Activated CD4-positive, alpha-beta T cell treated with anti-CD3 and anti-CD28 coated beads for 4 hours (primary cell): ENCODE results near the gene PRELID3B.
A peak's percentile ranks its signal among the peaks of the same experiment; 100 is the strongest.
"Not testable (repeated sequence)": the region's sequence is repeated elsewhere in the genome, so short reads cannot be mapped to it uniquely, and the experiment has no call there.

ENCODE experiments used
- DNase-seq, 2 donors: peaks; one replicate each; pipeline ENCODE4 v3.0.0-alpha.2; 2020

Gene PRELID3B

GRCh38 chr20:59047938-59048680 is 5.5 kb upstream of the PRELID3B start:
- DNase-seq: no peak

DNA sequence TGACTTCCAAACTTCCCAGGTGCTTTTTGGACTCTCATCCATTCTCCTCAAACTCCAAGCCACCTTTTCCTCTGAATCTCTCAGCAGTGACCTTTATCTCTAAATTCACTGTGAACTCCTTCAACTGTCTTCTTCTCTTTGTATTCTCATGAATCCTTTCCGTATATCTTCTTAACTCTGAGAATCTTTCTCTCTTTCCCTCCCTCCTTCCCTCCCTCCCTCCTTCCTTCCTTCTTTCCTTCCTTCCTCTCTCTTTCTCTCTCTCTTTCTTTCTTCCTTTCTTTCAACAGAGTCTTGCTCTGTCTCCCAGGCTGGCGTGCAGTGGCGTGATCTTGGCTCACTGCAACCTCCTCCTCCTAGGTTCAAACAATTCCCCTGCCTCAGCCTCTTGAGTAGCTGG is 4.3 kb upstream of the PRELID3B start:
- no peak for DNase-seq

DNA sequence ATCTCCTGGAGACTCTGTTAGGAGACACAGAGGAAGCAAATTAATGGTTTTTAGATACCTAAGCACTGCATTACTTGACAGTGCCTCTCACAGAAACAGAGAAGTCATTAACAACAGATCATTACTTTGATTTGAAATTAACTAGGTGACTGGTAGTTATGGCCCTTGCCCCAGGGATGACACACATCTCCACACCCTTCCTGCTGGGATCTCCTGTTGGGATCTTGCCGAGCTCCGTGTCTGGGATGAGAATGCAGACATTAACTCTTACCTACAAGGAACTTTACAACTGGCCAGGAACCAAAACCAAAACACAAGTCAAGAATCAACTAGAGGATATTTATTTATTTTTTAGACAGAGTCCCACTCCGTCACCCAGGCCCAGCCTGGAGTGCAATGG is 2.2 kb upstream of the PRELID3B start:
- DNase-seq: no peak

GRCh38 chr20:59044295-59044694 is 1.7 kb upstream of the PRELID3B start:
- no peak for DNase-seq

- no peak for DNase-seq
Measured at GRCh38 chr20:59043698-59044097, 1.1 kb upstream of the PRELID3B start.

DNA sequence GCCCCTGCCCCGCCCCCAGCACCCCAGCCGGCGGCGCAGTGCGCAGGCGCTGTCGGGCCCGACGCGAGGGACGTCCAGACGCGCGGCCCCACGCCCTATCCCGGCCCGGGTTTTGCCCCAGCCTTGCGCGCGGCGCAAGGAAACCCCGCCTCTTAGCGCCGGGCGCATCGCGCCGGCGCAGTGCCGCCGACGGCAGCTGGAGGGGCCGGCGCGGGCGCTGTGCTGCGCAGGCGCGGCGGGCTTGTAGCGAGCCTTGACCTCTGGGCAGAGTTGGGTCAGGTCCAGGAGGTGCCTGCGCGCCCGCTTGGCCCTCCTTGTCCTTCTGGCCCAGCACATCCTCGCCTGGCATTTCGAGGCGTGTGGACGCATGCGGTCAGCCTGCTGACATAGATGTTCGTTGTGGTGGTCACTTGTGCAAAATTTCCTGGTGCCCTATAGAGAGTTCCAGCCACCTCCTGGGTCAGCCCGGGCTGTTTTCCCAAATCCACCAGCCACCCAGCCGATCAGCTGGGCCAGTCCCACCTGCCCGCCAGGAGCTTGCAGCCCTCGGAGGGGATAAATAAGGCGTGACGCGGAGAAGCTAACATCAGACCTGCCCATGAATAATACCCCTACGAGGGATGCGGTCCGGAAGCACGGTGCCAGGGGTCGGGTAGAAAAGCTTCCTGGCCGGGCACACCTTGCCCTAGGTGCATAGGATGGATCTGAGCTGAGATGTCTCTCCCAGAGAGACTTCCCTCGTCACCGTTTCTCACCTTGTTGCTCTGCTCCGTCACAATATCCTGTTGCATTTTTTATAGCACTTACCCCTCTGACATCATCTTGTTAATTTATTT is 428 bp upstream of the PRELID3B start:
- peak; percentile 92 to 95 for DNase-seq

GRCh38 chr20:59041487-59041886 is 1.1 kb downstream of the PRELID3B start:
- DNase-seq: not testable (repeated sequence)

DNA sequence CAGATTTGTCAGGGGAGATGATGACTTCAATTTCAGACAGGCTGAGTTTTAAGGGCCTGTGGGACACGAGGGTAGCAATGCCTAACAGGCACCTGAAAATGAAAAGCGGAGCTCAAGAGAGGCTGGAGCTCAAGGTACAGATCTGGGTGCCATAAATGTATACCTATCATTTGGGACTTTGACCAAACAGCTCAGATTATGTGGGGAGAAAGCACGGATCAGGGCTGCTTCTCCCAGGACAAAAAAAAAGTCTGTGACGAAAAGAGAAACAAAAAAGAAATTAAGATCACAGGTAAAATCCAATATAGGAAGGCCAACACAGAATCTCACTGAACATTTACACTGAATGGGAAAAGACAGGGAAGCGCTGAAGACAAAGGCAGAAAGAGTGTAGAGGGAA is 1.9 kb downstream of the PRELID3B start:
- DNase-seq: no peak

DNA sequence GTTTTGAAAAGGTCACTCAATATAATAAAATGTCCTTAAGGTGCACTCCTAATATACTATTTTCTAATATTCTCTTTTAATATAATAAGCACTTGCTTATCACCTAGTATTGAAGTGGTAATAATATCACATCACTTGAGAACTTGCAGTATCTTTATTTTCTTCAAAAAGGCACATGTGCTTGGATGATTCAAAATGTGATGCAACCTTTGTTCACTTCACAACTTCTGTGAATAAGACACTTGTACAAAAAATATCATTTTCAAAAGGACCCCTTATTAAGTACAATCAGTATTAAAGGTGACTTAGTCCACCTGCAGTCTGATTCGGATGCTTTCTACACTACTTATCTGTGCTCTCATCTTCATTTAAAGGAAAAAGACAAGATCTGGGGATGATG is 3.4 kb downstream of the PRELID3B start:
- no peak for DNase-seq

DNA sequence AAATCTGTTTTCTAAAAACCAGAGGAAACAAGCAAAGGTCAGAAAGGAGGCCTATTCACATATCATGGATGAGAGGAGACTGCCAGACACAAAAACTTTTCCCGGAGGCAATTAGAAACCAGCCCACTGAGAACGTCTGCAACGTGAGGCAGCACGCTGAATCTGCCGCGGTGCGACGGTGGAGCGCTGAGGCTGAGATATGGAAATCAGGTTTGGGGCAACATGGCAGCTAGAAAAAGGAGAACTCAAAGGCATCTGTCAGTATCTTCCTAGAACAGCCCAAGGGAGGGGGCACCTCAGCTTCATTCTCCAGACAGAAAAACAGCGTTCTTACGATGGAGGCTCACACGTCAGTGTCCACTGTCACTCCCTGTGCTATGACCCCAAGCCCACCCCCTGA is 5.2 kb downstream of the PRELID3B start:
- DNase-seq: no peak

GRCh38 chr20:59035381-59035780 is 7.2 kb downstream of the PRELID3B start:
- DNase-seq: no peak

GRCh38 chr20:59033616-59034165 is 8.9 kb downstream of the PRELID3B start:
- no peak for DNase-seq

DNA sequence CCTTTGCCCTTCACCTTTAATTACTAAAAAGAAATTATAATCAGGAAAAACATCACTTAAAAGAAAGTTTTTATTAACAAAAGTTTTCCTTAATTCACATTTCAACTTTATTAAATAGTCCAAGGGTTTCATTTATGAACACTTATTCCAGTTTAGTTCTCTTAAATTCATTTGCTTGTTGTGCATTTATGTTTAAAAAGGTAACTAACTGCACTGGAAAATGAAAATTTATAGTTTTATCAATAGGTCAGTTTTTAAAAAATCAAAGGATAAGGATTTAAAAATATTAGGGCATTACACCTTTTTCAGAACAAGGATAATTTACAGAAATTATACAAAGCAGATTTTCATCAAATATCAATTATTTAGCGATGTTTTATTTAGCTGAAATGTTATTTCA is 9.5 kb downstream of the PRELID3B start:
- no peak for DNase-seq

DNA sequence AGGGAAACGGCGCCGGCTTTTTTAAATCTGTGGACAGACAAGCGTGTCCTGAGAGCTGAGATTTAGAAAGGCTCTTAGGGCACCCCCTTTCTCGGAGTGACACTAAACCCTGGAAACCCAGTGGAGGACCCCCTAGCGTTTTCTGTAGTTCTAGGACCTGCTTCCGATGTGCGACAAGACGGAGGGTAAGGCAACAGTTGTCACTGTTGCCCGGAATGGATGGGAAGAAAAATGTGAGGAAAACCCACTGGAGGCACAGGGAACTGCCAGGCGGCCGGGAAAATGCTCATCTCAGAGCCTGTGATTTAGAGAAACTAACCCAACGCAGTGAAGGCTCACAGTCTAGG is 9.9 kb downstream of the PRELID3B start:
- no peak for DNase-seq

DNA sequence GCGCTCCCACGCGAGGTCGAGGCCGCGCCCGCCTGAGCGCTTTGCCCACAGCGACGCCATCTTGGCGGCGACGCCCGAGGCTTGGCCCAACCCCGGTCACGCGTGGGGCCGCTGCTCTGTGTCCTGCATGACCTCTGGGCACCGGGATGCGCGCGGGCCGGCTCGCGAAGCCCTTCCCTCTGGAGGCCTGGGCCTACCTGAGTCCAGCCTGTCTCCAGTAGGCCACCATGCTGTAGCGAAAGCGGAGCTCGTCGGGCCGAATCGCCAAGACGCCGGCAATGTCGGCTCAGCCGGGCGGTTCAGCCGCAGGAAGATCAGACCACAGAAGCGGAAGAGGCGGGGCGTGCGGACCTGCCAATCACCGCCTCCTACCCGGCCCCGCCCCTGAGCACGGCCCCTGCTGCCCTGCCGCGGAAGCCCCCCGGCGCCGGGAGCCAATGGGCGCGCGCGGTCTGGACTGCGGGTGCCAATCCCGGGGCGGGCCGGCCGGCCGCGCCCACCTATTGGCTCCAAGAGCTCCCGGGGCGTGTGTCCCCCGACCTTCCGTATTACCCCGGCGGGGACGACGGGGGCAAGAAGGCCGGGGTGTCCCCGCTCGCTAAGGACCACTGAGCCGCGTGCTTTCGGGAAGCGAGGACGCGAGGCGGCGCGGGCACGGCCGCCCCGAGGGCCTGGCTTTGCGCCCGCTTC is 10.4 kb downstream of the PRELID3B start, which contains the start of gene ATP5F1E:
Gene ATP5F1E (minus strand): TSS at position 313 of the 690 bp plus-strand sequence. CDS start 84 bp downstream, at position 229.
- peak; percentile 96 to 98 for DNase-seq

DNA sequence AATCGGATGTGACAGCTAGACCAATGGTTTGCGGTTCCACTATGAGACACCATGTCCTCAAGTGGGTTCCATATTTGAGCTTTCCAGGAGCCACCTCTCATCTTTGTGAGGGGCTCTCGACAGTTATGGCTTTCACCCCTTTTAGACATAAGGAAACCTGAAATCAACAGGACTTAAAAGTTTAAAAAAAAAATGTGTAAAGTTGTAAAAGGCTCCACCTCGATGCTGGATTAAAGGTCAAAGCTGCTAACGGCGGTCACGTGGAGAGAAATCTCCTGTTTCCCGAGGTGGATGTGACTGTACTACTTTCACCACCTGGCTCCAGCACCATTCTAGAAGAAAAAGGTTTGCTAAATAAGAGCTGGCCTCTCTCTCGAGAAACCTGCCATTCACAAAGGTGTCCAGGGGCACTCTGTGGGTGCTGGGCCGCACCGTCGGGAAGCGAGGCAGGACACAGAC is 11.0 kb downstream of the PRELID3B start:
- peak in 1 of 2 donors; percentile 20 for DNase-seq

DNA sequence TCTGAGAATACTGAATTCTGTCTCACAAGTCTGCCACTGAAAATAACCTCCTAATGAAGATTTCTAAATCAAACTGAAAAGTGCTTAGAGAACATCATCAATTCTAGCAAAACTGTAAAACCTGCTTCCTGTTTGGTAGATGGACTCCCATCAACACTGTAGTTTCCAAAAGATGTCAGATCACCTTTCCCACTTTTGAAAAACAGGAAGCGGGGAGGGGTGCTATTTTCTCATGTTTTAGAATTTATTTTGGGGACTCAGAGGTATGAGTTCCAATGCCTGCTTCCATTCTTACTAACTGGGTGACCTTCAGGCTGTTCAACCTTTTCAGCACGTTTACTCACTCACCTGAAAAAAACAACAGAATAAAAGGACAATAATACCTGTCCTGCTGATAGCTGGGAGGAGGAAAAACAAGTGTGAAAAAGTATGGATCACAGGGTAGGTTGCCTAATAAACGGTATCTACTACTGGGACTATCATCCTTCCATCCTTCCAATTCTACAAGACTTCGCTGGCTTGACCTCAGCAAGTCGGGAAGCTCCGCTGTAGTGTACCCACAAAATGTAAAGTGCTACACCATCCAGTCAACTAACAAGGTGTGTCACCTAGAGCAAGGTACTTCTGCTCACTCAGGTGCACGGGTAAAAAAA is 11.5 kb downstream of the PRELID3B start:
- no peak for DNase-seq

GRCh38 chr20:59028812-59029211 is 13.8 kb downstream of the PRELID3B start:
- no peak for DNase-seq

GRCh38 chr20:59027741-59028320 is 14.8 kb downstream of the PRELID3B start:
- DNase-seq: no peak

DNA sequence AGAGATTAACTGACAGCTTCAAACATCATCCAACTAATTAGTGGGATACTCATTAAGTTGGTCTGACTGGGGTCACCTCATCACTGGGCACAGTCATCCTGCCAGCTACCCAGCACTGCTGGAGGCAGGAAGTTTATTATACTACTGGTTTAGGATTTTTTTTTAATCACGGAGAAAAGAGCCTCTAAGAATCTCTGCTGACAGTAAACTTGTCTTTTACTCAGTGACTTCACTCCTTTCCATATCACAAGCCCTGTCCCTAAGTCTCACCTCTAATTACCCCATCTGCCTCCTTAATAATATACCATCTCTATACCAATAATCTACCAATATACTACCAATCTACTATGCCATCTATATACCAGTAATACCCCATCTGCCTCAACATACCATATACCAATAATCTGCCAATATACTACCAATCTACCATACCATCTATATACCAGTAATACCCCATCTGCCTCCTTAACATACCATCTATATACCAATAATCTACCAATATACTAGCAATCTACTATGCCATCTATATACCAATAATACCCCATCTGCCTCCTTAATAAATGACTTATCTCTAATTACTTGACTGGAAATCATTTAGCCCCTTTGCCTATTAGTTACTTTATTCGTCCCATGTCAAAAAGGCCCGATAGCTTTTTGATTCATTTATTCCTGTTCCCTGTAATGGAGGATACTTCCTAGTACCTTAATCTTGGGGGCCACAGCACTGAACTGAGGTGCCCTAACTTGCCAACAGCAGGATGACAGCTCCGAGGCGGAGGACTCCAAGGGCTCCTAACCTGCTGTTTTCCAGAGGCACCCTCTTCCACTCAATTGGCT is 15.5 kb downstream of the PRELID3B start:
- no peak for DNase-seq

GRCh38 chr20:59025511-59025910 is 17.1 kb downstream of the PRELID3B start:
- no peak for DNase-seq
